GM18909 (cell line): Measurements from ENCODE around the gene AQP1.

ENCODE experiments used
- ATAC-seq: cut with Tn5 transposase; IDR thresholded peaks from one replicate; pipeline ENCODE4 v1.9.1; 2021; ENCODE audit warnings: mild to moderate bottlenecking; ENCODE audit not compliant: unreplicated experiment, poor library complexity

AQP1 gene

GRCh38 chr7:30931929-30932540, 20.4 kb downstream of the AQP1 start:
- ATAC-seq, result no peak

DNA sequence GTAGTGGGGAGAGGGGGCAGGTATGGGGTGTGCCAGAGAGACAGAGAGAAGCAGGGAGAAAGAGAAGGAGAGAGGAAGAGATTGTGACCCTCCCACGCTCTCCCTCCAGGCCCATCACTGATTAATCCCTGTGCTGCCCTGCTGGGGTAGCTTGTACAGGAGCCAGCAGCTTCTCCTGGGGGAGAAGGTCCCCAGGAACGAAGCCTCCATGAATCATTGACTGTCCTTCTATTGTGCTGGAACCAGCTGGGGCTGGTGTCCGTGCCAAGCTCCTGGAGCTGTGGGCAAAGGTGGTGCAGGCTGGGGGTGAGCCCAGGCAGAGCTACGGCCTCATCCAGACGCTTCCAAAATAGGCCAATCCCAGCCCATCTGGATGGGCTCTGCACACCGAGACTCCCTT, 20.9 kb downstream of the AQP1 start:
- no peak for ATAC-seq

DNA sequence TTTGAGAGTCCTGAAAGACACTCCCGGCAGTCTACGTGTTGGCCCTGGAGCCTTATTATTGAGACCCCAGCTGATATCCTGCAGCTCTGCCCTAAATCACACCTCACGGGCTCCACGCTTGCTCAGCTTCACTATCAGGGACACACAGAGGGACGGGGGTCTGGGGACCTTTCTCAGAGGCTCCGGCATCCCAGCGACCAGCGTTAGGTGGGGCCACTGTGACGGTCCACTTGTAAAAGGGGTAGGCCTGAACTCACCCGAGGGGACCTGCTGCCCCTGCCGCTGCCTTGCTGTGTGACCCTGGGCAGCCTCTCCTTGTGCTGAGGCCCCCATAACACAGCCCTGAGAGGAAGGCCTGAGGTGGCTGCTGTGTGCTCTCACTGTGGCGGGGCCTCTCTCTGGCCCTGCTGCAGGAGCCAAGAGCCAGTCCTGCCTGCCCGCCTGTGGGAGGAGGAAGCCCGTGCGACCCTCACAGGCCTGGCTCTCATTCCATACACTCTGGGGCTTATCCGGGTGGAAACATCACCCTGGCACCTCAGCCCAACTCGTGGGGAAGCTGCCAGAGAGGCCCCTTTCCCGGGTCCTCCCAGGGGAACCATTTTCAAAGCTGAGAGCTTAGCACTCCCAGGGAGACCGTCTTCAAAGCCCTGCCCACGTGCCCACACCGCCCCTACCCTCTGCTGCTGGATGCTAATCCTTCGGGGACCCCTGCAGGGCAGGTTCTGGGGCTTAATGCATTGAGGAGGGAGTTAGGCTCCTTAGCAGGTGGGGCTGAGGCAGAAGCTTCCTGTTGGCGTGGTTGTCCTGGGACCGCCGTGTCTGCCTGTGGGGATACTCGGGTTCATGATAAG, 21.7 kb downstream of the AQP1 start:
- ATAC-seq, result no peak

DNA sequence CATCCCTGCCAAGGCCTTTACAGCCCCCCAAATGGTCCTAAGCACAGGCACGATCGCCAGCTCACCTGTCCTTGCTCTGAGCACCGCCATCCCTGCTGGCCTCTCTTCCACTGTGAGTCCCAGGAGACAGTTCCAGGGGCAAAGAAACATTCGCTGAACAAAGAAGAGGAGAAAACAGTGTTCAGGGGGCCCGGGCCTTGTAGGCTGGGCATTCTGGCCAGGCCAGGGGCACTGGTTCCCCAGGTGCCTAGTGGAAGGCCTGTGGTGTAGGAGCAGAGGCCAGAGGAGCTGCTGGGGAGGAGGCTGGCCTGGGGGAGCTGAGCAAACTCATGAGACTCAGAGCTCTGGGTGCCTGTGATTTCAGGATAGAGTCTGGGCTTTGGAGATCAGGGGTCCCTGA, 22.6 kb downstream of the AQP1 start:
- ATAC-seq, result no peak

GRCh38 chr7:30934732-30935568, 23.3 kb downstream of the AQP1 start:
- ATAC-seq, result no peak

GRCh38 chr7:30935569-30935877, 23.9 kb downstream of the AQP1 start:
- no peak for ATAC-seq

GRCh38 chr7:30936650-30937245, 25.1 kb downstream of the AQP1 start:
- ATAC-seq, result no peak

DNA sequence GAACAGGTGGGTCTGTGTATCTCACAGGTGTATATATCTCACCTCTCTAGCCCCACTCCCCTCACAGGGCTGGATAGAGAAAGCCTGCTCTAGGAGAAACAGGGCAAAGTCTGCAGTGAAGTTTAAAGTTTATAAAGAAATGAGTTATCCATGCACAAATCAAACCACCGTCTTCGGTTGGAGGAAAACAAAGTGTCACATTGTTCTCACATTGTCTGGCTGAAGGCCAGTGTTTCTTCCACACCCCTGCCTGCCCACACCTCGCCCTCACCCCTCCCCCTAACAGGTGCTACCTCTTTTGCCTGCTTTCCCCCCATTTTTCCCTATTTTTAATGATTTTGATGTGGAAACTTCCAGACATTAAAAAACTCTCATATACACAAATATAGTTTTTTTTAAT, 25.8 kb downstream of the AQP1 start:
- no peak for ATAC-seq

GRCh38 chr7:30938435-30939316, 27.0 kb downstream of the AQP1 start:
- ATAC-seq, result peak; percentile 81

GRCh38 chr7:30941582-30942323, 30.1 kb downstream of the AQP1 start:
- ATAC-seq, result no peak

GRCh38 chr7:30950197-30950596, 38.5 kb downstream of the AQP1 start:
- no peak for ATAC-seq

- no peak for ATAC-seq
Observed at GRCh38 chr7:30954914-30955313, 43.3 kb downstream of the AQP1 start.

GRCh38 chr7:30956704-30957103, 45.1 kb downstream of the AQP1 start:
- no peak for ATAC-seq

- no peak for ATAC-seq
Observed at GRCh38 chr7:30963842-30964241, 52.2 kb downstream of the AQP1 start, which contains the start of gene GHRHR. Gene GHRHR, plus strand, starts transcription at chr7:30963953. Its CDS starts 116 bp downstream, at chr7:30964069.

DNA sequence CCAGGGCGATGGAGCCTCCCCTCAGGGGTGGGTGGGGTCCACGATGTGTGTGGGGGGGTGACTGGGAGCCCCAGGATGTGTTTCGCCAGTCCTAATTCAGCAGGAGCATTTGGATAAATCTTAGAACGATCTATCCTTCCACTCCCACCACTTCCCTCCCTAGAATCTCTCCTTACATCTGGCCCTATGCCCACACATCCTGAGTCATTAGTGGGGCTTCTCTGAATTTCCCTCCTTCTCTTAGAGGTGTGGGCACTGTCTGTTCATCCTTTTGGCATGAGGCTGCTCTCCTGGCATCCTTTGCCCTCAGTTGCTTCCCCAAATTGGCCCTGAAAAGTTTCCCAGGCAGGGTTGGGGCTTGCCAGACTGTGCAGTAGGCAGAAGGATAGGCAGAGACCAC, 53.7 kb downstream of the AQP1 start:
- no peak for ATAC-seq

GRCh38 chr7:30965883-30966282, 54.2 kb downstream of the AQP1 start:
- ATAC-seq, result no peak

DNA sequence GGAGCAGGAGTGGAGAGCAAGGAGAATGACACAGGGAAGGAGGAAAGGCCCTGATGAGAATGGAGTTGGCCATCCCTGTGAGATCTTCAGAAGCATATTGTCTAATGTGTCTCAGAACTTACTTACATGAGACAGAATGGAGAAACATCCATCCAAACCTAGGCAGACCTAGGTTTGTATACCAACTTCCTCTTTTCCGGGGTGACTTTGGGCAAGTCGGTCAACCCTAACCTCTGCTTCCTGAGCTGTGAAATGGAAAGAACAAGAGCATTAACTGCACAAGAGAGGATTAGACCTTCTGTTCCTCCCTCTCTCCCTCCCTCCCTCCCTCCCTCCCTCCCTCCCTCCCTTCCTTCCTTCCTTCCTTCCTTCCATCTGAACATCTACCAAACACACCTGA, 56.6 kb downstream of the AQP1 start:
- ATAC-seq, result no peak

DNA sequence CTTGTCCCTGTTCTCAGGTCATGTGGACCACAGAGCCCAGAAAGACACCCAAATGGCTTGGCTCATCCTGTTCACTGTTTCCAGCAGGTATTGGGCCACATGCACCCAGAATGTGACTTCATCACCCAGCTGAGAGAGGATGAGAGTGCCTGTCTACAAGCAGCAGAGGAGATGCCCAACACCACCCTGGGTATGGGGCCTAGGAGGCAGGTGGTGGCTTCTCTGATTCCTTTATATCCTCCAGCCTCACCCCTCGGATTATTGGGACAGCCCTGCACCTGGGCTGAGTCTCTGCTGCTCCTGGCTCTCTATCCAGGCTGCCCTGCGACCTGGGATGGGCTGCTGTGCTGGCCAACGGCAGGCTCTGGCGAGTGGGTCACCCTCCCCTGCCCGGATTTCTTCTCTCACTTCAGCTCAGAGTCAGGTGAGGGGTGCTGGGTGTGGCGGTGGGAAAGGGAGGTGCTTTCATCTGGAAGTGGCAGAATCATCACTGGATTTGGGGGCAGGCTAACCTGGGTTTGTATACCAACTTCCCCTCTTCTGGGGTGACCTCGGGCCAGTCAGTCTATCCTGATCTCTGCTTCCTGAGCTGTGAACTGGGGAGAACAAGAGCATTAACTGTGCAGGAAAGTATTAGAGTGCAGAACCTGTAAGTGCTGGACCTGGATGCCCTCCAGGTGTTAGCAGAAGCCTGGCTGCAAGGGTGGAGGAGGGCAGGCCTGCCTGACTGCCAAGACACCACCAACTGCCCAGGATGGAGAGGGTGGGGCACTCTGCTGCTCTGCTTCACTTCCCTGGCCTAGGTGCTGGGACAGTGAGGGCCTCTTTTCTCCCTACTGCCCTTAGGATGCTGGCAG, 57.3 kb downstream of the AQP1 start:
- ATAC-seq, result no peak
